HL-60 (cell line): ENCODE results near the gene CFAP73.
A peak's percentile ranks its signal among the peaks of the same experiment; 100 is the strongest.

Experiments used
- DNase-seq, 2 experiments: peaks; one replicate each; pipeline ENCODE4 v3.0.0-alpha.2; 2010 to 2020; ENCODE audit warnings: low read depth in 1 of 2, low spot score in 1 of 2
- H3K27ac ChIP-seq: fragments of 250-450 bp; sonication (Bioruptor Pico); replicated peaks from 2 replicates; pipeline ENCODE4 v1.5.1; 2020; ENCODE audit warnings: mild to moderate bottlenecking, moderate library complexity
- H3K27me3 ChIP-seq: fragments of 250-450 bp; sonication (Bioruptor Pico); 2 replicates; pipeline ENCODE4 v1.5.1; 2021; ENCODE audit warnings: mild to moderate bottlenecking, moderate library complexity; ENCODE audit not compliant: insufficient read depth, poor library complexity, severe bottlenecking
- H3K4me3 ChIP-seq: replicated peaks from 2 replicates; pipeline ENCODE4 v1.5.1; 2011; ENCODE audit warnings: mild to moderate bottlenecking, control low read depth, low read length; ENCODE audit not compliant: insufficient read depth
- CTCF ChIP-seq: IDR thresholded peaks from one replicate; pipeline ENCODE4 v1.5.1; 2011; ENCODE audit warnings: low read length, control low read depth, inconsistent platforms; ENCODE audit not compliant: insufficient read depth
- GABPA ChIP-seq: IDR thresholded peaks from 2 replicates; pipeline ENCODE4 v1.6.1; 2012; ENCODE audit warnings: low read depth
- POLR2AphosphoS5 ChIP-seq: IDR thresholded peaks from 2 replicates; pipeline ENCODE4 v1.6.1; 2012; ENCODE audit warnings: low read depth
- REST ChIP-seq: IDR thresholded peaks from 2 replicates; pipeline ENCODE4 v1.6.1; 2012; ENCODE audit warnings: low read depth; ENCODE audit not compliant: insufficient replicate concordance
- SPI1 ChIP-seq: IDR thresholded peaks from 2 replicates; pipeline ENCODE4 v1.6.1; 2012; ENCODE audit warnings: low read depth, mild to moderate bottlenecking, borderline replicate concordance

The CFAP73 gene

GRCh38 chr12:113155646-113156045 lies 6.1 kb downstream of the CFAP73 start:
- Histone ChIP-seq H3K4me3 (no peak overlapping the region), H3K27me3 (no peaks in the 10 kb centered on the region), H3K27ac (no peak overlapping the region)
- DNase-seq: peak in 1 of 2 experiments; percentile 51
- TF ChIP-seq REST: no peak
- TF ChIP-seq POLR2AphosphoS5: no peak
- TF ChIP-seq SPI1: no peak
- no peak for TF ChIP-seq GABPA
- no peak for TF ChIP-seq CTCF

GRCh38 chr12:113157218-113157859 lies 7.8 kb downstream of the CFAP73 start:
- no peak for TF ChIP-seq REST
- TF ChIP-seq POLR2AphosphoS5: no peak; the same call in 1 of the 2 replicates
- no peak for TF ChIP-seq GABPA
- TF ChIP-seq SPI1: no peak
- TF ChIP-seq CTCF: no peak
- H3K27ac ChIP-seq: no peak overlapping the region
- no peak for DNase-seq
- no peaks in the 10 kb centered on the region for H3K27me3 ChIP-seq
- H3K4me3 ChIP-seq: no peak overlapping the region

GRCh38 chr12:113158439-113159203 lies 9.1 kb downstream of the CFAP73 start:
- H3K4me3 ChIP-seq: no peak overlapping the region
- TF ChIP-seq GABPA: no peak
- TF ChIP-seq POLR2AphosphoS5: no peak
- H3K27me3 ChIP-seq: no peaks in the 10 kb centered on the region
- no peak overlapping the region for H3K27ac ChIP-seq
- DNase-seq: no peak

GRCh38 chr12:113159937-113160336 lies 10.4 kb downstream of the CFAP73 start:
- TF ChIP-seq SPI1 (no peak), POLR2AphosphoS5 (no peak), REST (no peak), GABPA (no peak), CTCF (no peak)
- Histone ChIP-seq H3K27ac (no peak overlapping the region), H3K4me3 (no peak overlapping the region), H3K27me3 (no peaks in the 10 kb centered on the region)
- no peak for DNase-seq
